Myocyte (in vitro differentiated cells): Measurements from ENCODE around the gene EFHD1. TPM values are rescaled to one million over a fixed set of nuclear protein-coding genes. Genes with fewer than 3 reads are reported as not detected.

Source experiments
- total RNA-seq: library from RNA; depleted of rRNA; stranded (reverse); fragments of >200 nt; gene quantifications from 2 replicates; pipeline ENCODE4 v1.2.3, GENCODE V29; 2014

The EFHD1 gene
- total RNA-seq, 1 donor from 2014 or later, result 0.29 TPM

Other genes starting within 250 kb of the EFHD1 start
- not detected in 2 replicates for gene ALPG, start 226.8 kb upstream of the EFHD1 start, total RNA-seq
- not detected in 2 replicates for gene ALPI, start 177.5 kb upstream of the EFHD1 start, total RNA-seq
- gene ECEL1, start 145.8 kb upstream of the EFHD1 start, total RNA-seq, result 0.10 TPM in 1 of 2 replicates, not detected in the other
- gene PRSS56, start 113.2 kb upstream of the EFHD1 start, total RNA-seq, result 2.5 and 6.5 TPM in 2 replicates
- 273 and 339 TPM in 2 replicates for gene CHRND, start 107.4 kb upstream of the EFHD1 start, total RNA-seq
- gene CHRNG, start 93.9 kb upstream of the EFHD1 start, total RNA-seq, result 697 and 1,132 TPM in 2 replicates
- 2.1 and 3.0 TPM in 2 replicates for gene TIGD1, start 83.0 kb upstream of the EFHD1 start, total RNA-seq
- 119 and 122 TPM in 2 replicates for gene EIF4E2, start 82.9 kb upstream of the EFHD1 start, total RNA-seq
- 63.3 and 67.8 TPM in 2 replicates for gene GIGYF2, start 63.7 kb downstream of the EFHD1 start, total RNA-seq
- not detected in 2 replicates for gene KCNJ13, start 143.0 kb downstream of the EFHD1 start, total RNA-seq
- 1.5 and 2.6 TPM in 2 replicates for gene SNORC, start 236.7 kb downstream of the EFHD1 start, total RNA-seq